GM19239 (cell line): ENCODE data around the gene RIOK3.
"Not testable (repeated sequence)": the region's sequence is repeated elsewhere in the genome, so short reads cannot be mapped to it uniquely, and the experiment has no call there.

Source experiments
- DNase-seq: peaks from one replicate; pipeline ENCODE4 v3.0.0; 2011; ENCODE audit warnings: low spot score; ENCODE audit not compliant: insufficient read length
- FAIRE-seq: peaks from 2 replicates; lab custom pipeline; 2011; peaks lifted over from hg19 to GRCh38; lab: Jason Lieb, UNC

Gene RIOK3

GRCh38 chr18:23452728-23453679 lies at the start of gene RIOK3:
Gene RIOK3 (plus strand): TSS chr18:23453287. CDS start chr18:23453440, 153 bp downstream.
- DNase-seq (peak; percentile 91), FAIRE-seq (peak; percentile 97)

- no peak for FAIRE-seq
- DNase-seq = no peak
These were observed 49.8 kb upstream of the RIOK3 start for GRCh38 chr18:23403310-23403709.

- DNase-seq (no peak), FAIRE-seq (no peak)
These were observed 47.5 kb upstream of the RIOK3 start for GRCh38 chr18:23405636-23406035.

GRCh38 chr18:23406271-23406787 lies 46.8 kb upstream of the RIOK3 start:
- no peak for DNase-seq
- FAIRE-seq = no peak

- DNase-seq = no peak
- FAIRE-seq = no peak
These were observed 40.6 kb upstream of the RIOK3 start for GRCh38 chr18:23412351-23412964.

GRCh38 chr18:23415515-23415914 lies 37.6 kb upstream of the RIOK3 start:
- FAIRE-seq (no peak), DNase-seq (no peak)

GRCh38 chr18:23416298-23416697 lies 36.8 kb upstream of the RIOK3 start:
- DNase-seq = no peak
- FAIRE-seq = no peak

- FAIRE-seq (no peak), DNase-seq (no peak)
These were observed 31.8 kb upstream of the RIOK3 start for GRCh38 chr18:23421277-23421676.

- FAIRE-seq (peak; percentile 97), DNase-seq (peak; percentile 42)
These were observed 30.2 kb upstream of the RIOK3 start for GRCh38 chr18:23422751-23423418.

- no peak for DNase-seq
- FAIRE-seq = no peak
These were observed 28.5 kb upstream of the RIOK3 start for GRCh38 chr18:23424616-23425015.

- DNase-seq (no peak), FAIRE-seq (no peak)
These were observed 24.3 kb upstream of the RIOK3 start for GRCh38 chr18:23428821-23429220.

GRCh38 chr18:23429538-23429937 lies 23.5 kb upstream of the RIOK3 start:
- not testable (repeated sequence) for FAIRE-seq, DNase-seq

- DNase-seq (no peak), FAIRE-seq (no peak)
These were observed 19.7 kb upstream of the RIOK3 start for GRCh38 chr18:23433360-23433759.

- peak; percentile 52 for FAIRE-seq
These were observed 15.6 kb upstream of the RIOK3 start for GRCh38 chr18:23437357-23438045.

GRCh38 chr18:23438046-23438377 lies 15.1 kb upstream of the RIOK3 start:
- FAIRE-seq = no peak
- DNase-seq = no peak

More at GRCh38 chr18:23437357-23438045, 15.6 kb upstream of the RIOK3 start:
- peak; percentile 65 for DNase-seq

- FAIRE-seq (no peak), DNase-seq (no peak)
These were observed 14.3 kb upstream of the RIOK3 start for GRCh38 chr18:23438608-23439366.

- FAIRE-seq (no peak), DNase-seq (no peak)
These were observed 13.0 kb upstream of the RIOK3 start for GRCh38 chr18:23440131-23440530.

- no peak for DNase-seq
- FAIRE-seq = no peak
These were observed 10.1 kb upstream of the RIOK3 start for GRCh38 chr18:23442958-23443357.

- FAIRE-seq = no peak
- no peak for DNase-seq
These were observed 4.8 kb upstream of the RIOK3 start for GRCh38 chr18:23448291-23448690.
